Measurements from ENCODE around the gene MUL1.
A peak's percentile ranks its signal among the peaks of the same experiment; 100 is the strongest.
"Not testable (repeated sequence)": the region's sequence is repeated elsewhere in the genome, so short reads cannot be mapped to it uniquely, and the experiment has no call there.

The MUL1 gene

GRCh38 chr1:20507564-20508410 is at the start of gene MUL1:
Gene MUL1 (minus strand): TSS chr1:20508151. CDS start chr1:20508024, 127 bp downstream.
- no peak for FAIRE-seq

GRCh38 chr1:20555758-20556120 is 47.8 kb upstream of the MUL1 start:
- no peak for FAIRE-seq

GRCh38 chr1:20555025-20555757 is 47.2 kb upstream of the MUL1 start:
- no peak for FAIRE-seq

- no peak for FAIRE-seq
These were observed 44.9 kb upstream of the MUL1 start for GRCh38 chr1:20552728-20553445.

- no peak for FAIRE-seq
These were observed 44.2 kb upstream of the MUL1 start, which contains the start of gene FAM43B for GRCh38 chr1:20551945-20552727. Gene FAM43B (plus strand): TSS chr1:20552573. CDS start chr1:20552974, 401 bp downstream.

GRCh38 chr1:20551161-20551560 is 43.2 kb upstream of the MUL1 start:
- no peak for FAIRE-seq

GRCh38 chr1:20546637-20547036 is 38.7 kb upstream of the MUL1 start:
- FAIRE-seq = no peak

GRCh38 chr1:20540281-20540680 is 32.3 kb upstream of the MUL1 start:
- FAIRE-seq = no peak

- FAIRE-seq = no peak
These were observed 31.0 kb upstream of the MUL1 start for GRCh38 chr1:20538760-20539551.

GRCh38 chr1:20538227-20538626 is 30.3 kb upstream of the MUL1 start:
- FAIRE-seq = no peak

- no peak for FAIRE-seq
These were observed 26.9 kb upstream of the MUL1 start for GRCh38 chr1:20534659-20535417.

- FAIRE-seq = no peak
These were observed 25.7 kb upstream of the MUL1 start for GRCh38 chr1:20533635-20534034.

GRCh38 chr1:20530901-20531300 is 22.9 kb upstream of the MUL1 start:
- no peak for FAIRE-seq

- FAIRE-seq = no peak
These were observed 22.4 kb upstream of the MUL1 start for GRCh38 chr1:20530306-20530705.

GRCh38 chr1:20528221-20528620 is 20.3 kb upstream of the MUL1 start:
- no peak for FAIRE-seq

GRCh38 chr1:20526267-20526666 is 18.3 kb upstream of the MUL1 start:
- FAIRE-seq = no peak

- peak; percentile 70 for FAIRE-seq
These were observed 14.3 kb upstream of the MUL1 start for GRCh38 chr1:20521960-20522861.

GRCh38 chr1:20519609-20520262 is 11.8 kb upstream of the MUL1 start:
- FAIRE-seq = not testable (repeated sequence)
